HG02588 (cell line): ENCODE measurements around the gene C1orf122.

Experiments used
- ATAC-seq: cut with Tn5 transposase; IDR thresholded peaks from one replicate; pipeline ENCODE4 v1.9.1; 2021; ENCODE audit warnings: mild to moderate bottlenecking, moderate library complexity; ENCODE audit not compliant: unreplicated experiment

The C1orf122 gene

GRCh38 chr1:37797750-37798345 is 9.7 kb upstream of the C1orf122 start:
- no peak for ATAC-seq

- no peak for ATAC-seq
Measured at GRCh38 chr1:37802439-37802838, 5.2 kb upstream of the C1orf122 start.

- no peak for ATAC-seq
Measured at GRCh38 chr1:37807220-37807554, 403 bp upstream of the C1orf122 start.

- ATAC-seq = peak; percentile 36
Measured at GRCh38 chr1:37808369-37809319, 1.1 kb downstream of the C1orf122 start.

- ATAC-seq = no peak
Measured at GRCh38 chr1:37809942-37810341, 2.4 kb downstream of the C1orf122 start.

DNA sequence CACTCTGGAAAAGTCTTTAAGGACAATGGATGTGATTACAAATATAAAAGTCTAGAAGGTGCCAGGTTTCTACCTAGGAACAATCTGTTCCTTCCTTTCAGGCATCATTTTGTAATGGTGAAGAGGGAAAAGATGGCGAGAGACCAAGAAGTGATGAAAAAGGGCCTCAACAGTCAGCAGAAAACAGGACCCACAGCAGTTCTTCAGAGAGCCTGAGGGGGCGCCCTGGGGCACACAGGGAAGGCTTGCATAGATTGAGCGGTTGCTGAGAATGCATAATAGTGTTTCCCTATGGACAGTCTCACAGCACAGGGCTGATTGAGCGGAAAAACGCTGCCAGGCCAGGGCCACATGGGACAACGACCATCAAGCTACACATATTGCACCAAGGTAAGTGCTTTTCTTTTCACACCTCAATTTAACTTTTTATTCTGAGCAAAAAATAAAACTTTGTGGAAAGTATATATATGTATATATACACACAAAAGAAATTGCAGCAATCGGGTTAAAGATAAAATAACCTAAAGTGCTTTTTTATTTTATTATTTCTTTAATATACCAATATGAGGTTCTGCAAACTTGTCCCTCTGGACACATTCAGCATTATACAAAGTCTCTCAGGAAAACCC is 3.6 kb downstream of the C1orf122 start:
- ATAC-seq = no peak

DNA sequence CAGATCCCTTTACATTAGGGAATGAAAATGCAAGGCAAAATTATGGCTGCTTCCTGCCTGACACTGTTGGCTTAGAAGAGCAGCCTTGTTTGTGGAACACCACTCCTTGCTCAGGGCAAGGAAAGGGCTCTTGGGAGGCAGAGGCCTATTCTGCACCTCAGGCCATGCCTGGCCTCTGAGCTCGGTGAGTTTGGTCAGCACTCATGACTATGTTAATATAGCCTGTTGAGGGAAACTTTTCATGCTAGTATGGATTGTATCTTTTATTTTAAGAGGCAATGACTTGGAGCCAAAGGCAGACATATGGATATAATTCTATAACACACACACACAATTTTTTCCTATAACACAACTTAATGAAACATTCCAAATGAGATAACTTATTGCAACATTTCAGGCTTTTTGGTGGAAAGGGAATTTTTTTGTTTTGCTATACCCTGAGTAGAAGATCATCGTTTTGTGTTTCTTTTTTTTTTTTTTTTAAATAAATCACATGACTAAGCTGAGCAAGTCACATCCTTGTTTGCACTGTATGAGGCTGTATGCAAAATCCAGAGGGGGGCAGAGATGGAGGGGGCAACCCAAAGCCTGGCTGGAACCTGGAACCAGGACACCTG is 6.0 kb downstream of the C1orf122 start:
- no peak for ATAC-seq

DNA sequence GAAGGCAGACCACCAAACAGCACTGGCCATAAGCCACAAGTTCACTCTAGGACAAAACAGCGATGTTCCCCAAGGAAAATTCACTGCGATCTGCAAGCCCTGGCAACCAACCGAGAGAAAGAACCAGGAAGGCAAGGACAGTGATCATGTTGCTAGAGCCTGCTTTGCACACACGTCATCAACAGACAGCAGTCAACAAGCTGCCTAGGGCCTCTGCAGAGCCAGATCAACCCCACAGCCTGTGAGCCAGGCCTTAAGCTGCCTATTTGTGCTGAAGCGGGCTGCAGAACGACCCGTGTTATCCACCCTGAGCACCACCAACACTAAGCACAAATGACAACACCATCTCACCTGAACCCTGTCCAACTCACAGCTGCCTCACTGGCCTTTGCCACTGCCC is 6.7 kb downstream of the C1orf122 start:
- ATAC-seq = no peak

DNA sequence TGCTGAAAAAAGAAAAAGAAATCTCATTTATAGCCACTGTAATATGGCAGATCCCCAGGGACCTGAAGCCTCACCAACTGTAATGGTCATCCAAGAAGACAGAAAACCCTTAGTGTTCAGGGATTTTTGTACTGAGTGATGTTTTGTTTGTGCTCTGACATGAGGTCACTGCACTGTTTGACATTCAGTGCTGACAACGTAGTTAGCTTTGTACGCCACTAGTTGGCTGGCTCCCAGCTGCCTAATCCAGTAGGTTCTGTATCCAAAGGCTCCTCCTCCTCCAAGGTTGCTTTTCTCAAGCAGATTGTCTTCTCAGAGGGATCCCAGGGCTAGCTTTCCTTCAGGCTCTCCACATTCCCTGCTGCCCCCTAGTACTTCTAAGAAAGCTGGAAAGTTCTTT is 9.9 kb downstream of the C1orf122 start:
- ATAC-seq = no peak

- ATAC-seq = no peak
Measured at GRCh38 chr1:37821481-37821880, 13.9 kb downstream of the C1orf122 start.

- ATAC-seq = no peak
Measured at GRCh38 chr1:37822906-37823815, 15.6 kb downstream of the C1orf122 start.

DNA sequence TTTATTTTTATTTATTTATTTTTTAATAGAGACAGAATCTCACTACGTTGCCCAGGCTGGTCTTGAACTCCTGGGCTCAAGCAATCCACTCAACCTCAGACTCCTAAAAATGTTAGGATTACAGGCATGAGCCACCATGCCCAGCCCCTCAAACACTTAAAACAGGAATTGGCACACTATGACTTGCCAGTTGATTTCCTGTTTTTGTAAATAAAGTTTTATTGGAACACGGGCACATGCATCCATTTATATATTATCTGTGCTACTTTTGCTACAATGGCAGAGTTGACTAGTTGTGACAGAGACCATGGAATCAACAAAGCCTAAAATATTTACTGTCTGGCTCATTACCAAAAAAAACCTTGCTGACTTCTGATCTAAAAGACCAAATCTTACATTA is 16.4 kb downstream of the C1orf122 start:
- ATAC-seq = no peak

DNA sequence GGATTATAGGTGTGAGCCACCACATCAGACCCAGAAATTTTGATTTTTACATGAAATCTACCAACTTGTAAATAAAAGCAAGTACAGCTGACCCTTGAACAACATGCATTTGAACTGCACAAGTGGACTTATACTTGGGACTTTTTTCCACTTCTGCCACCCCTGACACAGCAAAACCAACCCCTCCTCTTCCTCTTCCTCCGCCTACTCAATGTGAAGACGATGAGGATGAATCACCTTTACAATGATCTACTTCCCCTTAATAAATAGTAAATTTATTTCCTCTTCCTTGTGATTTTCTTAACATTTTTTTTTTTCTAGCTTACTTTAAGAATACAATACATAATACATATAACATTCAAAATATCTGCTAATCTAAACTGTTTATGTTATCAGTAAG is 17.9 kb downstream of the C1orf122 start:
- no peak for ATAC-seq

DNA sequence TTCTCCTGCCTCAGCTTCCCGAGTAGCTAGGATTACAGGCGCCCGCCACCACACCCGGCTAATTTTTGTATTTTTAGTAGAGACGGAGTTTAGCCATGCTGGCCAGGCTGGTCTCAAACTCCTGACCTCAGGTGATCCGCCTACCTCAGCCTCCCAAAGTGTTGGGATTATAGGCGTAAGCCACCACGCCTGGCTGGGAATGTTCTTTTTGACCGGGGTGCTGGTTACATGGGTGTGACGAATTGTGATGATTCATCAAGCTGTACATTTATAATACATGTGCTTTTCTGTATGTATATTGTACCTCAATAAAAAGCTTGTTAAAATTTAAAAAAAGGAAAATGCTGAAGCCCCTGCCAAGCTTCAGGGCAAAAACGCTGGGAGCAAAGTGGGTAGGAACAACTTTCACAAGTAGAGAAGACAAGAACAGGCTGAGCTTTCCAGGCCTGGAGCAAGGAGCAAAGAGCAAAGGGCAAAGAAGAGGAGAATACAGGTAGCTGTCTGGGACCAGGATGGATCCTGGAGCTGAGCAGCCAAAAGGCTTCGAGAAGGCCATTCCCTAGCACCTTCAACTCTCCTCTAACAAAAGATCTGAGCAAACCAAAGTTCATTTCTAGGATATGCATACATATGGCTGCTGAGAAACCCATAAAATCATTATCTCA is 21.0 kb downstream of the C1orf122 start:
- ATAC-seq = no peak

DNA sequence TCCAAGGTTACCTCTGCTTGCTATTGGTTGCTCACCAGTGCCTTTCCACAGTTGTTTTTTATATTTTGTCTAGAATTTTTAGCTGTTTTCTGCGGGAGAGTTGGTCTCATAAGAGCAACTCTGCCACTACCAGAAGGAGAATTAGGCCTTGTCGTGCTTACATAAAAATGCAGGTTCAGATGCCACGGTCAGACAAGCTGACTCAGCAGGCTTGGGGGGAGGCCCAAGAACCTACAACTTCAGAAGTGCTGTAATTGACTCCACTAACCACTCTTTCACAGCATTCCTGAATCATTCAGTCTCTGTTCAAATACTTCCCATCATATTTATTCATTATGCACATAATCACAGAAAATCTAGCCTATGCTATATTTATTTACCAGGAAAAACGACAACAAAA is 23.5 kb downstream of the C1orf122 start:
- no peak for ATAC-seq

- no peak for ATAC-seq
Measured at GRCh38 chr1:37831809-37832208, 24.2 kb downstream of the C1orf122 start.

DNA sequence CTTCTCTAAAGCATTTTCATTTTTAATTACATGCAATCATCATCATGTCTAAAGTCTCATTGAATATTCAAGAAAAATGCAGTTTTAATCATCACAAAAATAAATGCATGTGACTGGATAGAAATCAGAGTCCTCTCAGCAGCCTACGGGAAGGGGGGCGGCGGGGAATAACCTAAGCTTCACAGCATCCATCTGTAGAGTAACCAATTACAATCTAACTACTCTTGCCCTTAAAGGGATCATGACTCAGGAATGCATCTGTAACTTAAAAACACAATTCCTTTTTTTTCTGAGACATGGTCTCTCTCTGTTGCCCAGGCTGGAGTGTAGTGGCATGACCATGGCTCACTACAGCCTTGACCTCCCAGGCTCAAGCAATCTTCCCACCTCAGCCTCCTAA is 29.2 kb downstream of the C1orf122 start:
- no peak for ATAC-seq

- no peak for ATAC-seq
Measured at GRCh38 chr1:37839676-37840075, 32.1 kb downstream of the C1orf122 start.

- ATAC-seq = no peak
Measured at GRCh38 chr1:37840711-37841110, 33.1 kb downstream of the C1orf122 start.

DNA sequence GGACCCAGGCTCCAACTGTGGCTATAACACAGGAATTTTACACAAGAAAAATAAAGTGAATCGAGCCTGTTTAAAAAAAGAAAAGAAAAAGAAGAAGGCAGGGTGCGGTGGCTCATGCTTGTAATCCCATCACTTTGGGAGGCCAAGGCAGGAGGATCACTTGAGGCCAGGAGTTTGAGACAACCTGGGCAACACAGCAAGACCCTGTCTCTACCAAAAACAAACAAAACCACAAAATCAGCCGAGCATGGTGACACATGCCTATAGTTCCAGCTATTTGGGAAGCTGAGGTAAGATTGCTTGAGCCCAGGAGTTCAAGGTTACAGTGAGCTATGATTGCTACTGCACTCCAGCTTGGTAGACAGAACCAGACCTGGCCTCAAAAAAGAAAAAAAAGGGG is 34.1 kb downstream of the C1orf122 start:
- ATAC-seq = no peak
